ENCODE measurements around the gene GNL1.

The GNL1 gene

DNA sequence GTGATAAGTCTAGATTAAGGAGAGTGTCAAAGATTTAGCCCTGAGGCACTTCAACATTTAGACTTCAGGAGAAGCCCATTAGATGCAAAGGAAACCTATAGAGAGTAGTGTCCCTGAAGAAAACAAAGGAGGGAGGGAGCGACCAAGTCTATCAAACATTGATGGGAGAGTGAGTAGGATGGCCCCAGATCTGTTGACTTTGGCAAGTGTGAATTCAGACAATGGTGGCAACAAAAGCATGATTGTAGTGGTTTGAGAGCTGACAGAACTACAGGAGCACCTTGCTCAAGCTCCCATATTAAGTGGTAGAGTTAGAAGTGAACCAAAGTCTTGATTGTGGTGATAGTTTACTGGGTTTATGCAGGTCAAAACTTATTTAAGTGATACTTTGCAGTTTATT is 14.0 kb upstream of the GNL1 start:
- no peak for DNase-seq (ENCODE audit: low read depth)

DNA sequence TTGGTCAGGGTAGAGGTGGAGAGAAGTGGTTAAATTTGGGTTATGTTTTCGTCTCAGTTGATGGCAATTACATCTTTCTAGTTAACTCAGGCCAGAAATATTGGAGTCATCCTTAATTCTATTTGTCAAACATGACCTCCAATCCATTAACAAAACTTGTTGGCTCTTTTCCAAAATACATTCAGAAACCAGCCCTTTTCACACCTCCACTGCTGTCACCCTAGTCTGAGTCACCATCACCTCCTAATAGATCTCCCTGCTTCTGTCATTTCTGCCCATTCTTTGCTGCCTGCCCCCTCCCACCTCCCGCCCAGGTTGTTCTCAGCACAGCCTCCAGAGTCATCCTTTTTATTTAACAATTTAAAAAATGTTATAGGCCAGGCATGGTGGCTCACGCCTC is 12.0 kb upstream of the GNL1 start:
- no peak for DNase-seq (ENCODE audit: low read depth)

- DNase-seq (ENCODE audit: low read depth) = no peak
These were observed 9.5 kb upstream of the GNL1 start for GRCh38 chr6:30565772-30566171.

DNA sequence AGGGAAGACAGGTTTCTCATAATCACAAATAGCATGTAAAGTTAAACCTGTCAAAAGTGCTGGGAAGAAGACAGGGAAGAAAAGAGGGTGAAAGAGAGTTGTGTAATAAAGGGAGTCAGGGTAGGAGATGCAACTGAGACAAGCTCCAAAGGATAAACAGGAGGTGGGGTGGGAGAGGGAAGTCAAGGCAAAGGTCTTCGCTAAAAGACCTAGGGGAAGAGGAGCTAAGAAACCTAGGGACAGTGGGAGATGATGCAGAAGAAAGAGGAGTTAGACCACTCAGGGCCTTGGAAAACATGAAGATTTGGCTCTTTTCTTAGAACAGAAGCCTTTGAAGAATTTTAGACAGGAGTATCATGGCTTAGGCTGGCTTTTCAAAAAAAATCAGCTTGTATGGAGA is 7.8 kb upstream of the GNL1 start:
- no peak for DNase-seq (ENCODE audit: low read depth)

- no peak for DNase-seq (ENCODE audit: low read depth)
These were observed 6.5 kb upstream of the GNL1 start for GRCh38 chr6:30562470-30563425.

DNA sequence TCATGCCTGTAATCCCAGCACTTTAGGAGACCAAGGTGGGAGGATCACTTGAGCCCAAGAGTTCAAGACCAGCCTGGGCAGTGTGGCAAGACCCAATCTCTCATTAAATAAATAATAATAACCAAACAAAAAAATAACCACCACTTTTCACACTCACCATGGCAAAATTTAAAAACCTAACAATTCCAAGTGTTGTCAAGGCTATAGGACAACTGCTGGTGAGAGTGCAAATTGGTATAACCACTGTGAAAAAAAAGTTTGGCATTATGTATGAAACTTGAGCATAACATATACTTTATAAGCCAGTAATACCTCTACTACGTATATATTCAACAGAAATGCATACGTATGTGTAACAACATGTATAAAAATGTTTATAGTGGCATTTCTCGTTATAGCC is 4.6 kb upstream of the GNL1 start:
- DNase-seq (ENCODE audit: low read depth) = no peak

GRCh38 chr6:30557683-30557981 is 1.3 kb upstream of the GNL1 start:
- DNase-seq (ENCODE audit: low read depth) = no peak

- DNase-seq (ENCODE audit: low read depth) = peak; percentile 71
These were observed 805 bp upstream of the GNL1 start, which contains the start of gene PRR3 for GRCh38 chr6:30556906-30557682. TSS of gene PRR3 (plus strand) at chr6:30557295. CDS start at chr6:30557345, 50 bp downstream.

- no peak for DNase-seq (ENCODE audit: low read depth)
These were observed 548 bp downstream of the GNL1 start for GRCh38 chr6:30555816-30556065.

DNA sequence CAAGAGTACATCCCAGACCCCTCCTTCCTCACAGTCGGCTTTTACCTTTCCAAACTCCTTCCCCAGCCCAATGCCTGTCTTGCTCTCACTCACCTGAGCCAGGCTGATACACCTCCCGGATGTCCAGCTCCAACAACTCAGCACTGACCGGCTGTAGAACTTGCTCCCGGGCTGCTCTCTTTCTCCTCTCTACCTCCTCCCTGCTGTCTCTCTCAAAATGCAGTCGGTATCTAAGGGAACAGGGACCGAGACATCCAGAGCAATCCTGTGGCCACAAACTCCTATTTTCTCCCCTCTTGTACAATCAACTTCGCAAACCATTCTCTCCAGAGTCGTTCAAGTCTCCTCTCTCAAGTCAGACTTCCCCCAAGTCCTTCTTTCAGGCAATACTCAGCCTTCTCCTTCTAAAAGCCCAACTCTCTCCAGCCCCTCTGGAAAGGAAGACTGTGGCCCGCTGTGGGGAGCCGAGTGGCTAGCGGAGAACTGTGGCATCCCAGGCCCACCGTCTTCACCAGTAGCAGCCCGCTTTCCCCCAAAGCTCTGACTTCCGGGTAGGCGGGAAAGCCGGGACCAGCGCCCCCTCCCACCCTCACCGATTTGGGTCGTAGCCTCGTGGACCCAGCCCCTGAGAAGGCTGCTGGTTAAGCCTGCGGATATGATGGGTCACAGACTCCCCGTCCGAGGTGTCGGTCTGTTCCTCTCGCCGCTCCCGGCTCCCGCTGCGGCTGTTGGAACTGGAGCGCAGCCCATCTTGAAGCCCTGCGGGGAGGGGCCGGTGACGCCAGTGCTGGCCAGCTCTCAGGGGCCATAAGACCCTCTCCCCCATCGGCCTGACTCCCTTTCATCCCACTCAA is 1.1 kb downstream of the GNL1 start:
- no peak for DNase-seq (ENCODE audit: low read depth)

- no peak for DNase-seq (ENCODE audit: low read depth)
These were observed 1.9 kb downstream of the GNL1 start for GRCh38 chr6:30554404-30554803.

- no peak for DNase-seq (ENCODE audit: low read depth)
These were observed 7.9 kb downstream of the GNL1 start for GRCh38 chr6:30548375-30548774.

- DNase-seq (ENCODE audit: low read depth) = no peak
These were observed 8.8 kb downstream of the GNL1 start for GRCh38 chr6:30547454-30547853.

- DNase-seq (ENCODE audit: low read depth) = no peak
These were observed 11.5 kb downstream of the GNL1 start for GRCh38 chr6:30544666-30545272.

DNA sequence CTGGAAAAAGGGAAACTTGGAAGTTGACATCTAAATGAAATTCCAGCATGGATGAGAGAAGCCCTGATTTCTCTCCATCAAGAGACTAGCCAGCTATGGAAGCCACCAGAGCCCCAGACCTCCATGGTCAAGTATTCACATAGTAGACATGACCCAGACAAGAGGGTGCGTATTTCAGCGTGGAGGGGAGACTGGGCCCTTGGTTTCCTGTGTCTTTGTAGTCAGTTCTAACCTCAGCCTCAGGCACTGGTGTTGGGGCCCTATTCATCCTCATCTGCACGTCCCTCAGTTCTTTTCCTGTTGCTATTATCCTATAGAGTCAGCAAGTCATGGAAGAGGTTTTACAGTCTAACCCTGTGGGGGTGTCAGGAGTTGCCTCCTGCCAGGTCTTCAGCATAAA is 12.5 kb downstream of the GNL1 start:
- peak; percentile 11 for DNase-seq (ENCODE audit: low read depth)

GRCh38 chr6:30542915-30543314 is 13.4 kb downstream of the GNL1 start:
- no peak for DNase-seq (ENCODE audit: low read depth)

- no peak for DNase-seq (ENCODE audit: low read depth)
These were observed 13.9 kb downstream of the GNL1 start for GRCh38 chr6:30542404-30542725.

DNA sequence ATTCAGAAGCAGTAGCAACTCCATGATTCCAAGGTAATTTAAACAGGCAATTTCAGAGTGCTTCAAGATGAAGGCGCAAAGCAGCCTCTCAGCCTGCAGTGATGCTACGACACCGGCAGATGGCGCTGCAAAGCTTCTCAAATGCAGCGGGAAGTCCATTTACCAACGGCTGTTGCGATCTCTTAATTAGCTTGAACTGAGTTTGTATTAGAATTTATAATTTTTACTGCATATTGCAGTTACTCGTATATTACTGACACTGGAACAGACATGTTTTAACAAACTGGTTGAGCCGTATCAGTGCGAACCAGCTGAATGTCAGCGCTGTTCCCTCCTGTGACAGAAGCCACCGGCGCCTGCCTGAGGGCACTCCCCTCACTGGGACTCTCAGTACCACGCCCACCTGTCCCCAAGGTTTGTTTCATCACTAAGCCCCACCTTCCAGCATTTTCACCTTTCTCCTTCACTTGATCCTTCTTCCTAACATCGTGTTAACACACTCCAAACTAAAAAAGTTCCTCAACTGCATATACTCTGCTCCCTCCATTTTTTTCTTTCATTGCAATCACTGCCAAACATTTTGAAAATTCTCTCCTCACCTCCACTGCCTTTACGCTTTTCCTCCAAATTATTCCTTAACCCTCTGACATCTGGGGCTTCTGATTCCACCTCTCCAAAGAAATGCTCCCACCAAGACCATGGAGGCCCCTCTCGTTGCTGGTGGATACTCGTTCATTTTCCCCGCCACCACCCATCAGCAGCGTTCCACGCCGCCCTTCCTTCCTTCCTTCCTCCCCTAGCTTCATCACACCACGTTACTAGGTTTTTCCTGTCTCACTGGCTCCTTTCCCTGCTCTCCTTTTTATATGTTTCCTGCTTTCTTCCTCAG is 14.5 kb downstream of the GNL1 start:
- peak; percentile 68 for DNase-seq (ENCODE audit: low read depth)

- no peak for DNase-seq (ENCODE audit: low read depth)
These were observed 18.4 kb downstream of the GNL1 start for GRCh38 chr6:30537931-30538330.

DNA sequence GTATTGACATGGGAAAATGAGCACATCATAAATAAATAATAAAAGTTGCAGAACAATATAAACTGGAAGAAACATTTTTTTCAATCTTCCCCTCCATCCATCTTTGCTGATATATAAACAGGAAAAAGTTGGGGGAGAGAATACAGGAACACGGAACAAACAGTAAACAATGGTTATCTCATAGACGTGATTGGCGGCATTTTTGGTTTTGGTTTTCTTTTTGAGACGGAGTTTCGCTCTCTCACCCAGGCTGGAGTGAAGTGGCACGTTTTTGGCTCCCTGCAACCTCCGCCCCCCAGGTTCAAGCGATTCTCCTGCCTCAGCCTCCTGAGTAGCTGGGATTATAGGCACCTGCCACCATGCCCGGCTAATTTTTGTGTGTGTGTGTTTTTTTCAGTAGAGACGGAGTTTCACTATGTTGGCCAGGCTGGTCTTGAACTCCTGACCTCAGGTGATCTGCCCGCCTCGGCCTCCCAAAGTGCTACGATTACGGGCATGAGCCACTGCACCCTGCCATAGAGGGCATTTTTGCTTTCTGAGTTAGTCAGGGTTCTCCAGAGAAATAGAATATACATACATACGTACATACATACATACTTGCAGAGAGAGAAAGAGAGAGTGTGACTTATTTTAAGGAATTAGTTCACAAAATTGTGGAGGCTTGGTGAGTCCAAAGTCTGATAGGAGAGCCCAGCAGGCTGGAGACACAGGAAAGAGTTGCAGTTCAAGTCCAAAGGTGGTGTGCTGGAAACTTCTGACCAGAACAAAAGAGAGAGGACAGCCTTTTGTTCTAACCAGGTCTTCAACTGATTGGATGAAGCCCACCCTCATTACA is 22.6 kb downstream of the GNL1 start:
- DNase-seq (ENCODE audit: low read depth) = no peak
